DOHH2 (cell line): ENCODE data around the gene ZNF235.

Experiments used
- EZH2phosphoT487 ChIP-seq: fragments of 200-600 bp; sonication (generic); IDR thresholded peaks from 2 replicates; pipeline ENCODE4 v1.6.1; 2017; ENCODE audit warnings: borderline replicate concordance, mild to moderate bottlenecking, antibody characterized with exemption, low read length, moderate library complexity, mixed read lengths
- TF ChIP-seq, protein P1 (sequence below): fragments of 200-600 bp; sonication (generic); IDR thresholded peaks from one replicate; pipeline ENCODE4 v1.5.1; 2014; ENCODE audit warnings: antibody characterized with exemption, mild to moderate bottlenecking, low read depth, low read length; ENCODE audit not compliant: poor library complexity, severe bottlenecking

DNA sequence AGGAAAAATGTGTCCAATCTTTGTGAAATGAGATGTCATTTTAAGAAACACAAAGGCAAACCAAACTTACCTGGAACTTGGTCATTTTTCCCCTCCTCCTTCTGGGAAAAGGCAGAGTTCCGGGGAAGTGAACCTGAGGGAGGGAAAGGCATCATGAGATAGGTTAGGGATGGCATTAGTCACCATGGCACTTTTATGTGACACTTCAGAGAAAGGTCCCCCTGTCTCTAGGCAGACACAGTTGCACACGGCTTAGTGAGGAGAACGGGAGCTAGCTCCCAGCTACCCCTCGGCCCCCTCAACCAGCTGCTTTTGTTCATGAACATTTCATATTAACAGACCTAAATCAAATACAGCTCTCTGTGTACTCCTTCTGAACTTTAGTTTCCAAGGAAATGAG lies 1.5 kb downstream of the ZNF235 start:
- TF ChIP-seq, protein P1, sequence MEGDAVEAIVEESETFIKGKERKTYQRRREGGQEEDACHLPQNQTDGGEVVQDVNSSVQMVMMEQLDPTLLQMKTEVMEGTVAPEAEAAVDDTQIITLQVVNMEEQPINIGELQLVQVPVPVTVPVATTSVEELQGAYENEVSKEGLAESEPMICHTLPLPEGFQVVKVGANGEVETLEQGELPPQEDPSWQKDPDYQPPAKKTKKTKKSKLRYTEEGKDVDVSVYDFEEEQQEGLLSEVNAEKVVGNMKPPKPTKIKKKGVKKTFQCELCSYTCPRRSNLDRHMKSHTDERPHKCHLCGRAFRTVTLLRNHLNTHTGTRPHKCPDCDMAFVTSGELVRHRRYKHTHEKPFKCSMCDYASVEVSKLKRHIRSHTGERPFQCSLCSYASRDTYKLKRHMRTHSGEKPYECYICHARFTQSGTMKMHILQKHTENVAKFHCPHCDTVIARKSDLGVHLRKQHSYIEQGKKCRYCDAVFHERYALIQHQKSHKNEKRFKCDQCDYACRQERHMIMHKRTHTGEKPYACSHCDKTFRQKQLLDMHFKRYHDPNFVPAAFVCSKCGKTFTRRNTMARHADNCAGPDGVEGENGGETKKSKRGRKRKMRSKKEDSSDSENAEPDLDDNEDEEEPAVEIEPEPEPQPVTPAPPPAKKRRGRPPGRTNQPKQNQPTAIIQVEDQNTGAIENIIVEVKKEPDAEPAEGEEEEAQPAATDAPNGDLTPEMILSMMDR: no peak
- TF ChIP-seq EZH2phosphoT487: no peak
